Panc1 (cell line): ENCODE data around the gene MYRFL. TPM values are rescaled to one million over a fixed set of nuclear protein-coding genes. Genes with fewer than 3 reads are reported as not detected.

ENCODE experiments used
- ATAC-seq: fragments of 200-7000 bp; cut with Tn5 transposase; 2 replicates; pipeline ENCODE4 v1.9.1; 2020; ENCODE audit warnings: mild to moderate bottlenecking, moderate library complexity
- BruUV-seq: library from RNA; stranded (reverse); fragments of 400-500 nt; replicated peaks from 2 replicates; lab custom pipeline; 2021; lab: Mats Ljungman, UMichigan
- CTCF ChIA-PET: fragments of 300-600 bp; sonication (Branson Sonifier 250); formaldehyde crosslinking; loops from one replicate; lab custom pipeline; 2022; ENCODE audit warnings: antibody characterized with exemption; lab: Charles Lee
- POLR2A ChIA-PET: fragments of 300-600 bp; sonication (Branson Sonifier 250); formaldehyde crosslinking; loops from one replicate; lab custom pipeline; 2022; ENCODE audit warnings: antibody characterized with exemption; lab: Charles Lee
- DNase-seq: peaks from one replicate; pipeline ENCODE4 v3.0.0-alpha.2; 2010; ENCODE audit warnings: low read depth, low spot score
- H3K27ac ChIP-seq: 2 replicates; pipeline ENCODE4 v1.5.1; 2011; ENCODE audit warnings: mild to moderate bottlenecking, low read length, inconsistent platforms
- H3K27me3 ChIP-seq: fragments of 200-500 bp; sonication (Bioruptor generic); 2 replicates; pipeline ENCODE4 v1.6.0; 2014; ENCODE audit warnings: low read length, inconsistent platforms; ENCODE audit not compliant: control insufficient read depth, insufficient read depth
- H3K36me3 ChIP-seq: fragments of 200-500 bp; sonication (Bioruptor generic); 2 replicates; pipeline ENCODE4 v1.5.1; 2014; ENCODE audit warnings: inconsistent platforms, mild to moderate bottlenecking, low read length, moderate library complexity; ENCODE audit not compliant: control insufficient read depth, insufficient read depth
- H3K4me1 ChIP-seq: 2 replicates; pipeline ENCODE4 v1.5.1; 2011; ENCODE audit warnings: inconsistent platforms, mild to moderate bottlenecking, low read length, moderate library complexity; ENCODE audit not compliant: control insufficient read depth, insufficient read depth
- H3K4me3 ChIP-seq, 2 experiments: 2 replicates each; pipeline ENCODE4 v1.5.1; 2011 to 2012; ENCODE audit warnings: low read depth in 2 of 2, low read length in 2 of 2, mild to moderate bottlenecking in 2 of 2, inconsistent platforms in 1 of 2, moderate library complexity in 1 of 2
- H3K9me3 ChIP-seq: fragments of 200-500 bp; sonication (Bioruptor generic); 2 replicates; pipeline ENCODE4 v1.5.1; 2014; ENCODE audit warnings: low read depth, mild to moderate bottlenecking, inconsistent platforms, low read length, moderate library complexity; ENCODE audit not compliant: control insufficient read depth, insufficient read depth
- POLR2AphosphoS5 ChIP-seq: IDR thresholded peaks from 2 replicates; pipeline ENCODE4 v1.6.1; 2012; ENCODE audit warnings: mild to moderate bottlenecking, low read depth, low read length, moderate library complexity
- SIN3A ChIP-seq: IDR thresholded peaks from 2 replicates; pipeline ENCODE4 v1.6.1; 2012; ENCODE audit warnings: low read depth, mild to moderate bottlenecking, low read length, moderate library complexity, borderline replicate concordance; ENCODE audit not compliant: insufficient read depth
- TCF7L2 ChIP-seq: IDR thresholded peaks from 2 replicates; pipeline ENCODE4 v1.6.1; 2011; ENCODE audit warnings: mild to moderate bottlenecking, low read depth, low read length, inconsistent platforms
- in situ Hi-C: cut with HindIII; loops from 2 replicates; pipeline ENCODE4 v1.10.0; 2016; ENCODE audit warnings: low sequenced_read_pairs, low pct_unique_long_range_greater_than_20kb
- intact Hi-C: fragments of 100-400 bp; cut with micrococcal nuclease; formaldehyde crosslinking; loops from one replicate; pipeline ENCODE4 v1.10.0; 2022; ENCODE audit not compliant: unreplicated experiment
- total RNA-seq: library from RNA; stranded (reverse); gene quantifications from one replicate; pipeline ENCODE4 v1.2.1, GENCODE V29; 2021; ENCODE audit not compliant: unreplicated experiment
- TF ChIP-seq, protein P1 (sequence below): fragments of 450-650 bp; IDR thresholded peaks from 2 replicates; pipeline ENCODE4 v1.5.1; 2017; ENCODE audit warnings: mild to moderate bottlenecking
- TF ChIP-seq, protein P2 (sequence below), 2 experiments: IDR thresholded peaks; 2 replicates each; pipeline ENCODE4 v1.6.1; 2011 to 2012; ENCODE audit warnings: low read depth in 2 of 2, control low read depth in 1 of 2, low read length in 1 of 2, mild to moderate bottlenecking in 1 of 2, moderate library complexity in 1 of 2; ENCODE audit not compliant: insufficient read depth in 1 of 2

MYRFL gene
- total RNA-seq, 1 experiment from 2014 or later: not detected

DNA sequence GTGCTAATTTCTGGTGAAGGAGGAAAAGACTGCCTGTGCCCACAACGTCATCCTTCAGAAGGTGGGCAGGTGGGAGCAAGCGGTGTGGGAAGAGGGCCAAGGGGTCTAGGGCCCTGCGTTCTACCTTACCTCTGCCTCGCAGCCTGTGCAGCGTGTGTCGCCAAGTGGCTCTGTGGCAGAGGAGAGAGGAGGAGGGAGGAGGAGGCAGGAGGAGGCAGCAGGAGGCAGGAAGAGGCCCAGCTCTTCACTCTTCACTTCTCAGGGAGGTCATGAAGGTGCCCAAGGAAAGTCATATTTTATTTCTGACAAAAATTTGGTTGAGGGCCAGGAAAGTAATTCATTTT lies 177.9 kb downstream of the MYRFL start:
- no peaks in the 10 kb centered on the region for H3K4me1 ChIP-seq
- DNase-seq (no peak), ATAC-seq (no peak)
- H3K4me3 ChIP-seq: no peak overlapping the region
- intact Hi-C loops: no loop called here
- in situ Hi-C loops: no loop called here
- no peaks in the 10 kb centered on the region for H3K27me3 ChIP-seq
- no peaks in the 10 kb centered on the region for H3K36me3 ChIP-seq
- no TSS peak for BruUV-seq
- no peak overlapping the region for H3K27ac ChIP-seq
- TF ChIP-seq, protein P1, sequence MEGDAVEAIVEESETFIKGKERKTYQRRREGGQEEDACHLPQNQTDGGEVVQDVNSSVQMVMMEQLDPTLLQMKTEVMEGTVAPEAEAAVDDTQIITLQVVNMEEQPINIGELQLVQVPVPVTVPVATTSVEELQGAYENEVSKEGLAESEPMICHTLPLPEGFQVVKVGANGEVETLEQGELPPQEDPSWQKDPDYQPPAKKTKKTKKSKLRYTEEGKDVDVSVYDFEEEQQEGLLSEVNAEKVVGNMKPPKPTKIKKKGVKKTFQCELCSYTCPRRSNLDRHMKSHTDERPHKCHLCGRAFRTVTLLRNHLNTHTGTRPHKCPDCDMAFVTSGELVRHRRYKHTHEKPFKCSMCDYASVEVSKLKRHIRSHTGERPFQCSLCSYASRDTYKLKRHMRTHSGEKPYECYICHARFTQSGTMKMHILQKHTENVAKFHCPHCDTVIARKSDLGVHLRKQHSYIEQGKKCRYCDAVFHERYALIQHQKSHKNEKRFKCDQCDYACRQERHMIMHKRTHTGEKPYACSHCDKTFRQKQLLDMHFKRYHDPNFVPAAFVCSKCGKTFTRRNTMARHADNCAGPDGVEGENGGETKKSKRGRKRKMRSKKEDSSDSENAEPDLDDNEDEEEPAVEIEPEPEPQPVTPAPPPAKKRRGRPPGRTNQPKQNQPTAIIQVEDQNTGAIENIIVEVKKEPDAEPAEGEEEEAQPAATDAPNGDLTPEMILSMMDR: no peak
- POLR2A ChIA-PET: no interaction called here
- CTCF ChIA-PET: no interaction called here
- H3K9me3 ChIP-seq: no peaks in the 10 kb centered on the region

DNA sequence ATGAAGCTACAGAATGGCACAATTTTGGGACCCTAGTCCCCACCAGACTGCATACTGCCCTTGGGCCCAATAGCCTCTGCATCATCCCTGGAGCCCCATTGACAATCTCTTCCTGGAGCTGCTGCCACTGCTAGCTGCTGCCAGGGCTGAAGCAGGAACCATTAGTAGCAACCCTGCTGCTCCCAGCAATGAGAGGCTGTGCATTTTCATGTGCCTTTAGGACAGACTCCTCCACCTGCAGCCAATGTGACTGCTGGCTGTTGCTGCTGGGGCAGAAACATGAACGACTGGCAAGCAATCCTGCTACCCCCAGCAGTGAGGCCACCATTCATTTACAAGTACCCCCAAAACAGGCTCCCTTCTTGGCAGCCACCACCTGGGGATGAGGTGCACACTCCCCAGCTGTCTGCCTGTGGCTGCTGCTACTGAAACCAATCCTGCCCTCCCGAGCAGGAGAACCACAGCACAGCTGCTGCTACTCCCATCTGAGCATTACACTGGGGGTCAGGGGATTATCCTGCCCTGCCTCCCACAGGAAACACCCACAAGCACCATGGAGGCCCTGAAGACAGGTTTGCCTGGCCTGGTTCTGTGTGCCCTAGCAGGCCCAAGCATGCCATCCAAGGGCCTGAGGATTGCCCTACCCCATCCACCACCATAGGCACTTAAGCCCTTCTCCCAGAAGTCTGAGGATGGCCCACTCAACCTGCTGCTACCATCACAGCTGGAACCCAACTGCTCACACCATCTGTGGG lies 181.0 kb downstream of the MYRFL start:
- no peak for ATAC-seq

More for the DNA sequence above, 181.0 kb downstream of the MYRFL start:
- in situ Hi-C loops: no loop called here
- TF ChIP-seq SIN3A (no peak), TCF7L2 (no peak), POLR2AphosphoS5 (no peak)
- TF ChIP-seq, protein P2, sequence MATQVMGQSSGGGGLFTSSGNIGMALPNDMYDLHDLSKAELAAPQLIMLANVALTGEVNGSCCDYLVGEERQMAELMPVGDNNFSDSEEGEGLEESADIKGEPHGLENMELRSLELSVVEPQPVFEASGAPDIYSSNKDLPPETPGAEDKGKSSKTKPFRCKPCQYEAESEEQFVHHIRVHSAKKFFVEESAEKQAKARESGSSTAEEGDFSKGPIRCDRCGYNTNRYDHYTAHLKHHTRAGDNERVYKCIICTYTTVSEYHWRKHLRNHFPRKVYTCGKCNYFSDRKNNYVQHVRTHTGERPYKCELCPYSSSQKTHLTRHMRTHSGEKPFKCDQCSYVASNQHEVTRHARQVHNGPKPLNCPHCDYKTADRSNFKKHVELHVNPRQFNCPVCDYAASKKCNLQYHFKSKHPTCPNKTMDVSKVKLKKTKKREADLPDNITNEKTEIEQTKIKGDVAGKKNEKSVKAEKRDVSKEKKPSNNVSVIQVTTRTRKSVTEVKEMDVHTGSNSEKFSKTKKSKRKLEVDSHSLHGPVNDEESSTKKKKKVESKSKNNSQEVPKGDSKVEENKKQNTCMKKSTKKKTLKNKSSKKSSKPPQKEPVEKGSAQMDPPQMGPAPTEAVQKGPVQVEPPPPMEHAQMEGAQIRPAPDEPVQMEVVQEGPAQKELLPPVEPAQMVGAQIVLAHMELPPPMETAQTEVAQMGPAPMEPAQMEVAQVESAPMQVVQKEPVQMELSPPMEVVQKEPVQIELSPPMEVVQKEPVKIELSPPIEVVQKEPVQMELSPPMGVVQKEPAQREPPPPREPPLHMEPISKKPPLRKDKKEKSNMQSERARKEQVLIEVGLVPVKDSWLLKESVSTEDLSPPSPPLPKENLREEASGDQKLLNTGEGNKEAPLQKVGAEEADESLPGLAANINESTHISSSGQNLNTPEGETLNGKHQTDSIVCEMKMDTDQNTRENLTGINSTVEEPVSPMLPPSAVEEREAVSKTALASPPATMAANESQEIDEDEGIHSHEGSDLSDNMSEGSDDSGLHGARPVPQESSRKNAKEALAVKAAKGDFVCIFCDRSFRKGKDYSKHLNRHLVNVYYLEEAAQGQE (IDR thresholded peaks at IDR 0.05; ENCODE audit: insufficient read depth in 1 of 2, low read depth in 2 of 2, low read length in 1 of 2): no peak
- TF ChIP-seq, protein P1: no peak
- Histone ChIP-seq H3K4me1 (no peaks in the 10 kb centered on the region), H3K9me3 (no peaks in the 10 kb centered on the region), H3K27ac (no peak overlapping the region), H3K27me3 (no peaks in the 10 kb centered on the region), H3K36me3 (no peaks in the 10 kb centered on the region), H3K4me3 (no peak overlapping the region)
- ChIA-PET POLR2A (no interaction called here), CTCF (no interaction called here)
- no TSS peak for BruUV-seq
- intact Hi-C loops: no loop called here
- no peak for DNase-seq
